HG02588 (cell line): ENCODE measurements around the gene TMEM178B.

Experiments used
- ATAC-seq: cut with Tn5 transposase; IDR thresholded peaks from one replicate; pipeline ENCODE4 v1.9.1; 2021; ENCODE audit warnings: mild to moderate bottlenecking, moderate library complexity; ENCODE audit not compliant: unreplicated experiment

The TMEM178B gene

DNA sequence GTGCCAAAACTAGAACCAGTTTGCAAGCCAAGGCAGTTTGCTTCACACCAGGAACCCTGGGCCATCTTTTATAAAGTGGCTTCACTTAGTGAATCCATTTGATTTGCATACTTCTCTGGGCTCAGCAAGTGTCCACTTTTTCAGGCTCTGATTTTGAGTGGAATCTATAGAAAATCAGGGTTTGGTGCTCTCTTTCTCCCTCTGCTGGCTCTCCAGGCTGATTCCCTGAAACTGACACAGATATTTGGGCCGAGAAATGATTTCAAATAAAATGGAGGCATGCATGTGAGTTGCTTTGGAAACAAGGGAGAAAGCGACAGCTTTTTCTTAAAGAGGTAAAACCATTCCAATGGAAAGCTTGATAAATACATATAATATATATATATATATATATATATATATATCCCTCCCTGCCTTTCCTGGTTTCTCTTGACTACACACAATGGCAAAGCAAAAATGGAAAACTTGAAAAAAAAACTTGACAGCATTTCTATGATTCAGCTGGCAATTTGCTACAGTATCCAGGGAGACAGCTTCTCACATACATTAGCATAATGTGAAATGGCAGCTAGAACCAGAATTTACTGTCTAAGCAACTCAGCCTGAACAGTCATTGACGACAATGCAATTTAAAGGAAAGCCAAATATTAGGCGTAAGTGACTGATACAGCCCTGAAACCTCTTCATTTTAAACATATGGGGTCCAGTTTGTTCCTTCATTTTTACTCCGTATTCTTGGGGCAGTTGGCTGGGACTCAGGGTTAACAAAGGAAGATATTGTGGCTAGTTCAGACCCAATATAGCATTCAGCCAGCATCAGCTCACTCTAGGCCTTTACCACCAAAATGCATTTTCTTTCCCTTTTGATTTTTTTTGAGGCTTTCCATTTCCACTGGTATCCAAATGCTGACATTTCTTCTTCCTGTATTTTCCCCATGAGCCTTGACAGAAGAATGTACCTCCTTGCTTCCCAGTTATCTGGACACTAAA is 188.5 kb downstream of the TMEM178B start:
- no peak for ATAC-seq

DNA sequence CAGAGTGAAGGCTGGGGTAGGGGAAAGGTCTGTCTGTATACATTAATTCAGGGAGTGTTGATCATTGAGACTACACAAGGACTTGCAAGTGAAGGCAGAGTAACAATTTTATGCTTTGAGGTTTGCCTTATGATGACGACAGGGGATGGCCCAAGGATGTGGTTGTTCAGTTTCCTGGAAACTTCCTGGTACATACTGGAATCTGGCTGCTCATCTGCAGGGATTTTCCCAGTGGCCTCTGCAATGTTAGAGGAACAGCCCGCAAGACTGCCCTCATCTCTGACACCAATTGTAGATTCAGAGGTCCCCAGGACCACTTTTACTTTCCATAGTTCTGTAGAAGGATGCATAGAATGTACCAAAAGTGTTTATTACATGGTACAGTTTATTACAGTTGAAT is 189.6 kb downstream of the TMEM178B start:
- ATAC-seq = no peak

DNA sequence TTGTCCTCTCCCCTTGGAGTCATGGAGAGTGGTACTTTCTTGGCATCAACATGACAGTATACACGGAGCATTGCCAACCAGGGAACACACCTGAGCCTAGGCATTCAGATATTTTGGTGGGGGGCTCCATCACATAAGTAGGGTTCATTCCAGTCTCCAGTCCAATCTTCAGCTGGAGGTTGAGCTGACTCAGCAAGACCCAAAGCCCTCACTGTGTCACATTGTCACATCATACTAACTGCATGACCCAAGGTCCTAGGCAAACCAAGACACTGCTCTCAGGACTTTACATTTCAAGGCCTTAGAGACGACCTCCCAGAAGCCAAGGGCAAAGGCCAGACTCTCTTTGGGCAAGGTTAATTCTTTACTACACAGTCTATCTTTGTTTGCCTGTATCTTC is 190.1 kb downstream of the TMEM178B start:
- ATAC-seq = no peak

DNA sequence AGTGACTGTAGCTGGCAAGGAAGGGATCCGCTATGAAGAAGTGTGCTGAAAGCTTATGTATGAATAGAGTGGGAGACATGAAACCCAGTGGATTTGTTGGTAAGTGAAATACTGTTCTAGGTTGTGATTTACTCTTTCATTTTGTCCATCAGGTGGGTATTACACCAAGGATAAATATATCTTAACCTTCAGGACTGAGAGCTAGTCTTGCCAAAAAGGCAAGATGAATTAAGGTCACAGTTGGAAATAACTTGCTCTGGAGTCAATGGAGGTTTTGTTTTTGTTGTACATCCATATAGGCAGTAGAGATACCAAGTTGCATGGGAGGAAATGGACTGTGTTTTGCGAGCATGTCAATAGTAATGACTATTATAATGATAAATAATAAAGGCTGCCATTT is 190.6 kb downstream of the TMEM178B start:
- ATAC-seq = no peak

DNA sequence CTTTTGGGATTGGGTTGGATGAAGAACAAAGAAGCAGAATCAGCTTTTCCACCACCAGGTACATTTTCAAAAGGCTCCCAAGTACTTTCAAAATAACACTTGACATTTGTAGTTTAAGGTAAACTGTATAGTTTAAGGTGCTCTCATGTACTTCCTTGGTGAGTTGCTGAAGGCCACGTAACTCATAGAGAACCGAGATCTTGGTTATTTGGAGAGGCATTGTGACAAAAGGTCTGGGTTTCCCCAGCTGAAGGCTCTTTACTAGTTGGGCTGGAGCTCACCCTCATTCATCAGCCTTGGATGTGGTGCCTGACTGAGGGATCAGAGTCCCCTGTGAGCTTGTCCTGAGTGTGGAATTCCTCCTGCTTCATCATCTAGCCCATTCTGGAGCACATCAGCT is 191.8 kb downstream of the TMEM178B start:
- ATAC-seq = no peak

DNA sequence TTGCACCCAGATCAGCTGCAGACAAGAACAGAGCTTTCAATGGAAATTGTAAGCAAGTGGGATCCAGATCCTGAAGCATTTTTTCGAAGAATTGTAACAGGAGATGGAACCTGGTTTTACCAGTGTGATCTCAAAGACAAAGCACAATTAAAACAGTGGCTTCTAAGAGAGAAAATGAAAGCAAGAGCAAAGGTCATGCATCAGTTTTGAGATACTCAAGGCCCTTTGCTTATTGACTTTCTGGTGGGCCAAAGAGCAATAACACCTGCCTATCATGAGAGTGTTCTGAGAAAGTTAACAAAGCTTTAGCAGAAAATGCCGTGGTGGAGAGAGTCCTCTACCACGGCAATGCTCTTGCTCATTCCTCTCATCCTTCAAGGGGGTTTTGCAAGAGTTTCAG is 194.8 kb downstream of the TMEM178B start:
- no peak for ATAC-seq

DNA sequence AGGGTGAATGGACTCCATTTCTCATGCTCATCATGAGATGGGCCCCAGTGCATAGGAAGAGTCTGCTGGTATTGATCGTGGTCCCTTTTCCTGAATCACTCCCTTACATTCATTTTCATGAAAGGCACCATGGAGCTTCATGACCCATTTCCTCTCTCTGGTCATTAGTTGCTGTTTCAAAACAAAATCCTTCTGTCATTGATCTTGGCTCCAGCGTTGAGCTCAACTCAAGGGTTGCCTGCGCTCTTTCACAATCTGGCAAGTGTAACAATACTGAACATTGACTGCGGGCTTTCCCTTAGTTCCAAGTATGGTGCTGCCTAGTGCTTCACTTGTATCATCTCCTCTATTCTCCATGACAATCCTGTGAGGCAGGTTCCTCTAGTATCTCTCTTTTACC is 197.6 kb downstream of the TMEM178B start:
- no peak for ATAC-seq

DNA sequence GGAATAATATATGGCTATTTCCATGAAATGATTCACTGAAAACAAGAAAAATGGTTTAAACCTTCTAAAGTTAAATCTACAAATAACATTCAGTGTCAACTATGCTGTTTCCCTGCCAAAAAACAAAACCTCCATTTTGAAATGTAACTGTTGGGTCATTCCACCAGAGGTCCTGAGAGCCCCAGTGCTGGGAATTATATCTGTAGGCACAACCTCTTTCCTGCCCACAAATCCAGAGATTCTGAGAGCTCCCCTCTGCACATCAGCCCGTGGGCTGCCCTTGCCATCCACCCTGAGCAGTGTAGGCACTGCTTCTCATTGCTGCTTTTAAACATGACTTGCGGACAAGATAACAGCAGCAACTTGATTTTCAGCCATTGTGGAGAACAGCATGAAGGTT is 198.6 kb downstream of the TMEM178B start:
- ATAC-seq = no peak

DNA sequence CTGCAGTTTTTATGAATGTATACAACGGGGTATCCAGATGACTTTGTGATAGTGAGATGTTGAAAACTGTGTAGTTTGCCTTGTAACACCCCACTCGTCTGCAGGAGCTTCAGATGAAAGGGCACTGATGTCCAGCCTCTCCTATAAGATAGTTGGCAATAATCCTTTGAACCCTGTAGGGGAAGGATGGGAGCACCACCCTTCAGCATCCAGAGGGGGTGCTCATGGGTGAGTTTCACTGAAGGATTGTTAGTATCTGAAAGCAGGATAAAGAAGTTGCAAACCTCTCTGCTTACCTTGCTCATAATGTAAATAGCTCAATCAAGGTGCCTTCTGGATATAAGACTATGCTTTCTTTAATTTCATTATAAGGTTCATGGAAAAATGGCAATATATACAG is 201.5 kb downstream of the TMEM178B start:
- no peak for ATAC-seq

DNA sequence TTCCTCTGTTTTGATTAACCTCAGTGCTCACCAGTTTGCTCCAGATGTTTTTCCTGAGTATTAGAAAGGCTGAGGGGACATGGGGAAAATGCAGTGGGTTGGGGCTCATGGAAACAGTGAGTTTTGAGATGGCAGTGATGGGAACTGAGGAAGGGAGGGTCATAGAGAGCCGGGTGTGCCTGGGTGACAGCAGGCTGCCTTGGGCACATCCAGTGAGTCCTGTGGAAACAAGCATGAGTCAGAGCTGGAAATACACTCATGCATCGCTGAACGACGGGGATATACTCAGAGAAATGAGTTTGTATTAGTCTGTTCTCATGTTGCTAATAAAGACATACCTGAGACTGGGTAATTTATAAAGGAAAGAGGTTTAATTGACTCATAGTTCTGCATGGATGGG is 202.2 kb downstream of the TMEM178B start:
- ATAC-seq = no peak

DNA sequence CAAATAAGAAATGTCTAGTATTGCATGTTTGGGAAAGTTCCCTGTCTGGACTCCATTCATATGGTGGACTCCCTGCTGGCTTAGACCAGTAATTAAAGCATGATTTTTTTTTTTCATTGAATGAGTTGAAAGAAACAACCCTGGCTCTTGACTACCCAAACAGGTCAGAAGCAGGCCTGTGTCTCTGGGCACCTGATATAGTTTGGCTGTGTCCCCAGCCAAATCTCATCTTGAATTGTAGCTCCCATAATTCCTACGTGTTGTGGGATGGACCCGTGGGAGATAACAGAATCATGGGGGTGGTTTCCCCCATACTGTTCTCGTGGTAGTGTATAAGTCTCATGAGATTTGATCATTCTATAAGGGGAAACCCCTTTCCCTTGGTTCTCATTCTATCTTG is 206.2 kb downstream of the TMEM178B start:
- ATAC-seq = no peak

DNA sequence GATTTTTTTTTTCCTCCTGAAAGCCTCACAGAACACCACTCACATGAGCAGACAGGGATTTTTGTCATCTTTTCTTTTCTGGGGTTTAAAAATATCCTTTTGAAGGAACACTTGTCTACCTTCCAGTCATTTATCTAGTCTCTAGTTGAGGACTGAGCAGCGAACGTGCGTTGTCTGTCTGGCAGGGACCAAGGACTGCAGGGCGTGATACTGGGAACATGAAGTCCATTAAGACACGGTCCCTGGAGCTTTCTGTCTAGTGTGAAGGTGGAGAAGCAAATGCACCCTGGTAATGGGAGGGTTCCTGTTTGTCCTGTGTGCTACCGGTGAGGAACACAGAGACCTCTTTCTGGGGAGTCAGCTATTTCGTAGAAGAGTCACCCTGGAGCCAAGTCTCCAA is 207.4 kb downstream of the TMEM178B start:
- no peak for ATAC-seq

DNA sequence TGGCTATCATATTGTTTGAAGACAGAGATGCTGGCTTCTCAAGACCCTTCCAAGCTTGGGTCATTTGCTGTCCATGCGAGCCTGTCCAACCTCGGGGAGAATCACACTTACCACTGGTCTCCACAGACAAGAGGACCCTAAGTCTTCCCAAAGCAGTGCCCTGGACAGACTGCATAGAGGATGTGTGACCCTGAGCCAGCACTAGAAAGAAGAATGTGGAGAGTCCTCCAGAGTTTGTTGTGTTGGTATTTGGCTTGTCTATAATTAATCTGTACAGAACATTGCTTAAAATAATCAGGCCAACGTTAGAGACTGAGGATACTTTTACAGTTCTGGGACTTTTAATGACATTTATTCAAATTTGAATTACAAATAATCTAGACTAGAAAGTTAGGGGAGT is 212.7 kb downstream of the TMEM178B start:
- no peak for ATAC-seq

DNA sequence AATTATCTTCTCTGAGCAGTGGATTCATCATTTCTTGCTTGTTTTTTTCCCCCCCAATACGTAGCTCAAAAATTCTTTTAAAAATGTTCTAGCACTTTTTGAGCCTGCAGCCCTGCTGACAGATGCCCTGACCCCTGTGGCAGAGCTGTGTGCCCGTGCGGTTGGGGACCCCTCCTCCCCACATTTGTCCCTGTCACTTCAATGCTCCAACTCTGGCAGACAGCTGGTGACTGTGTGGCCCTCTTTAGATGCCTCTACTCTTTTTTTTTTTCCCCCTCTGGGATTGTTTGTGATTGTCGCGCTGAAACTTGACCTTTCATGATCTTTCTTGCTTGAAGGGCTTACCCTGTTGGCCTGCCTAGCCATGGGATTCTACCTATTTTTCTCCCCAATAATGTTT is 214.1 kb downstream of the TMEM178B start:
- no peak for ATAC-seq

DNA sequence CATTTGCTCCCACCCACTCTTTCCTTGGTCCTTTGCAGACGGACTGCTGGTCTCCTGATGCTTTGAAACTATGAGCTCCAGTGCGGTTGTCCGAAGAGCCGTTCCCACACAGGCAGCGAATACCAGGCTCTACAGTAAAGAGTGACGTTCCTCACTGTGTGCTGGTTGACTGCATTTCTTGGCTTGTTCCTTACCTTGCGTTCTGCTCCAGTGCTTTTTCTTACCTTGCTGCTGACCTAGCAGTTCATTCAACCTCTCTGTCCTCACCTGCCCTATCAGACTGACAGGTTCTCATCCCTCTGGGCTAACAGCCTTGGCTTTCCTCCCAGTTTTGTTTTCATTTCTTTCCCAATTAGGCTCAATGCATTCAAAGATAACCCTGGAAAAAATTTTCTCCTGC is 214.8 kb downstream of the TMEM178B start:
- no peak for ATAC-seq

DNA sequence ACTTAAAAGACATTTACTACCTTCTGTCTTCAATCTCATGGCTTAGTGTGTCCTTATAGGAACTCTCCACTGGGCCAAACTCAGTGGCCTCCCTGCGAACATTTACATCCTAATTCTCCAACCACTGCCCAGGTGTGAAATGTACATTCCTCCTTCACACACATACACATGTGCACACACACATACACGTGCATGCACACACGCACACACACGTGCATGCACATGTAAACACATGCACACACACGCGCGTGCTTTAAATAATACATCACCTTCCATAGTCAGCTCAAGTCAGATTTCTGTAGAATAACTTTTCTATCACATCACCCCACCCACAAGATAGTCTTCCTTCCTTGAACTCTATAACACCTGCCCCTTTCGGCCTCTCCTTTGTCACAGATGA is 216.5 kb downstream of the TMEM178B start:
- no peak for ATAC-seq

DNA sequence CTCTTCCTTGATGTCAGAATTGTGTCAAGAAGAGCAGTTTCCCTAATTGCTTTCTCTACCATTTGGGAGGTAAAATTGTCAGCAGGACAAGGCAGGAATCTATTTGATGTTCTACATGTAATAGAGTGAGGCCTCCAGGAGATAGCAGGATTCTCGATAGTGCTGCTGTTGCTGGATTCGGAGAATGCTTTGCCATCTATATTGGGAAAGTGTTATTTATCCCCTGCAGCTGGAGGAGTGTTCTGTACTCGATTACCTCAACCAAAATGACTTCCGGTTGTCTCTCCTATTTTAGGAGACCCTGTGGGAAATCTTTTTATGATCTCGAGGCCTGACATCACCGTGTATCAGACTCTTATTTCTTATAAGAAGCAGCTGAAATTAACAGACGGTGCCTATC is 217.1 kb downstream of the TMEM178B start:
- no peak for ATAC-seq

DNA sequence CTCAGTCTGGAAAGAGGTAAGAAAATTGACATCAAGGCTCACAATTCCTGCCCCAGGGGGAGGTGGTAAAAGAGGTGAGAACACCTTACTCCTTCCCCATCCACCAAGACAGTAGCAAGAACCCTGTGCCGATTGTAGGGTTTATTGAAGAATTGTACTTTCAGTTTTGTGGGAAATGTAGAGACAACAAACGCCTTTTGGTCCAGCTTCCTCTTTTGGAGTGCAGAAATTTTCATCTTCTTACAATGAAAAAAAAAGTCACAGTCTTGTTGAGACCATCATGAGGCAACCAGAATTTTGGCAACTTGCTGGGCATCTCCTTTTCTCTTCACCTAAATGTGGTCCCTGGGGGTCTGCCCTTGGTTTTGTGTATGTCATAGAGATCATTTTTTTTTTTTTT is 217.7 kb downstream of the TMEM178B start:
- no peak for ATAC-seq

DNA sequence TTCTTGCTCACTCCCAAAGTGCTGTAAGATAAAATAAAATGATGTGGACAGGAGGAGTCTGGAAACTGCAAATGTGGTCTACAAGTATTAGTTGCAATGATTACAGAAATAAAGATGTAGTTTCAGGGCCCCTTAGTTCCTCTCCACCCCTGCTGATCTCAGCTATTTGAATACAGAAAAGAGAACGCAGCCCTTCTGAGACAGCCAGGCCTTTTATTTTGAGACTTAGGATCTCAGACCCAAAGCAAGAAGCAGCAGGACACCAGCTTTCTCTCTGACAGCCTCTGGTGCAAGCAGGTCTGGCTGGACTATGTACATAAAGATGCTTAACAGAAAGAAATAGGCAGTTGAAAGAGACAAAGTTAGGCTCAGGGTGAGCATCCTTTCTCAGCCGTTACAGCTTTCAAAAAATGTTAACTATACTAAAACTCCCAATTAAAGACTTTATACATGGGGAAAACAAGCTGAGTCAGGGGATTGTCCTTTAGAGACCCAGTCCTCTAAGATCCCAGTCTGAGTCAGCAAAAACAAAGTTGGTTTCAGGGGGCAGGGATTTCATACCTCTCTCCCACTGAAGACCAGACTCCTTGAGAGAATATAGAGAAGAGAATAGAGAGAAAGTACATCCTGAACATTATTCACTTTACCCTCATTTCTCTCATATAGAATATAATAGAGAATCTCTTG is 220.4 kb downstream of the TMEM178B start:
- ATAC-seq = no peak

DNA sequence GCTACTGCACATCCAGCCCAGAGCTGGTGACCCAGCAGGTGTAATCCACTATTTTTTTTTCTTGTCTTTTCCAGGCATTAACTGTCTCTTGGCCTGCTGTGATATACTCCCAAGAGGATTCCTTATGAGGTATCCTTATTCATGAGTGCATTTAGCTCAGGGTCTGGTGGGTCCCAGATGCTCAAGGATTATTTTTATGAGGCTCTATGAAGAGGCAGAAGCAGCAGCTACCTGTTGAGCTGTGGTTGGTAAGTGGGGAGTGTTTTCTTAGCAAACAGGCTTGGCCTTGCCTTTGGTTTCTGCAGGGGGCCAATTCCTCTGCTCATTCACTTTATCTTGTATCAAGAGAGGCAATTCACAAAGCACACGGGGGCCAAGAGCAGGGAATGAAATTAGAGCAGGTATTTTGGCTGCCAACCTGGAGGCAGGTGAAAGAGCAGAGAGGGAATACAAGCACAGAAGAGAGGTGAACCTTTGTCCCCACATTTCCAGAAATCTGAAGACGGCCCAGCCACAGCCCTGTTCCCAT is 221.6 kb downstream of the TMEM178B start:
- no peak for ATAC-seq

DNA sequence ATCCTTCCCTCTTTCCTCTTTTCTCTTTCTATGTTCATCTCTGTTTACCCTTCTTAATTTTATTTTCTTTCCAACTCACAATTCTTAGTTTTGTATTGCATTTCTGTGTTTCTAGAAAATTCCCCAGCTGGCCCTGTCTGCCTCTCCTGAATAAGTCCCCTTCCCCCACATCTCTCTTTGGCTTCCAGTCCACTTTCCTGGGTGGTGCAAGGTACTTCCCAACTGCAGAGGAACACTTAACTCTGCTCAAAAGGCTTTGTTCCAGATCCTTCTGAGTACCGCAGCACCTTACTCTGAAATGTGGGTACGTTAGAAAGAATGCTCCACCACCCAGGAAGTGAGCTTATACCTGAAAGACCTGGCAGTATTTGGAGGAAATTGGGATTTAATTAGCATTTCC is 227.0 kb downstream of the TMEM178B start:
- no peak for ATAC-seq

DNA sequence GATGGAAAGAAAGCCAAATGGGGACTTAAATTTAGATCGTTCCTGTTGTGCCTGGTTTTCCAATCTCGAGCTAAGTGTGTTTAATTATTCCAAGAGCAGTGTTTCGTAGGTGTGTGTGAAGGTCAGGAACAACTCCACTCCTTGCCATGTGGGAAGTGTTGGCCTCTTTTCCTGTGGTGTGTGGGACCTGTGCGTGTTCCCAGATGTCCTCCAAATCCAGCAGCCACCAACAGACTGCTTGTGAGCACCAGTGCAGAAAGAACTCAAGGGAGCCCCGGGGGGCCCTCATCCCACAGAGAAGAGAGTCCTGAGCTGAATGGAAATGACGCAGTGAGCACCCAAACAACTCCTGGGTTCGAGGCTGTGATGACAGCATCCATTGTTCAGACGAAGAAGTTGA is 227.7 kb downstream of the TMEM178B start:
- no peak for ATAC-seq
